Superior temporal gyrus (tissue), 1 donor: ENCODE data around the gene CD101.

Experiments
- DNase-seq: peaks from one replicate; pipeline ENCODE4 v3.0.0-alpha.2; 2016; ENCODE audit errors: extremely low spot score

The CD101 gene

GRCh38 chr1:117054068-117054467 is 52.5 kb downstream of the CD101 start:
- no peak for DNase-seq

GRCh38 chr1:117058810-117059209 is 57.2 kb downstream of the CD101 start:
- no peak for DNase-seq

GRCh38 chr1:117059334-117059677 is 57.7 kb downstream of the CD101 start:
- no peak for DNase-seq

- DNase-seq: peak; percentile 98
Measured at GRCh38 chr1:117059678-117060440, 58.3 kb downstream of the CD101 start, which contains the start of gene TTF2. Gene TTF2 (plus strand): TSS chr1:117060326. CDS start chr1:117060347, 21 bp downstream.

GRCh38 chr1:117060441-117061317 is 59.1 kb downstream of the CD101 start:
- no peak for DNase-seq

- DNase-seq: no peak
Measured at GRCh38 chr1:117061986-117062415, 60.4 kb downstream of the CD101 start.

GRCh38 chr1:117066367-117066766 is 64.8 kb downstream of the CD101 start:
- DNase-seq: no peak

GRCh38 chr1:117067533-117068370 is 66.2 kb downstream of the CD101 start:
- DNase-seq: peak; percentile 88

GRCh38 chr1:117068580-117068979 is 67.0 kb downstream of the CD101 start:
- DNase-seq: no peak

- DNase-seq: no peak
Measured at GRCh38 chr1:117069220-117069844, 67.8 kb downstream of the CD101 start.

GRCh38 chr1:117070124-117070523 is 68.6 kb downstream of the CD101 start:
- no peak for DNase-seq

- no peak for DNase-seq
Measured at GRCh38 chr1:117076648-117077047, 75.1 kb downstream of the CD101 start.

- no peak for DNase-seq
Measured at GRCh38 chr1:117077267-117077666, 75.7 kb downstream of the CD101 start.

- DNase-seq: no peak
Measured at GRCh38 chr1:117079737-117080136, 78.2 kb downstream of the CD101 start.

- no peak for DNase-seq
Measured at GRCh38 chr1:117084231-117084630, 82.7 kb downstream of the CD101 start.
